ENCODE results near the gene ZBED1. TPM values are rescaled to one million over a fixed set of nuclear protein-coding genes. Genes with fewer than 3 reads are reported as not detected.

The ZBED1 gene
- total RNA-seq, 4 donors from 2014 or later = 15.6 to 39.2 (median 22.1) TPM

DNA sequence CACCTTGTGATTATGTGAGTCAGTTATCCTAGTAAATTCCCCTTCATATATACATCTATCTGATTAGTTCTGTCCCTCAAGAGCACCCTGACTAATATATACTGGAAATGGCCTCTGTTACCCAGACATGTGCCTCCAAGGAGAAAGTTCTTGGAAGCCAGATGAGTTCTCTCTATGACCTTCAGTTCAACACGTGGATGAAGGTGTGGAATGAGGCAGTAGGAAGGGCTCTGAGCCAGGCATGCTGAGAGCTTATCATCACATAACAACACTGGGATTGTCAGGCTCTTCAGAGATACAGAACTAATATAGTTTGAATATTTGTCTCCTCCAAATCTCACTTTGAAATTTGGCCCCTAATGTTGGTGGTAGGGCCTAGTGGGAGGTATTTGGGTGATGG lies 44.4 kb upstream of the ZBED1 start:
- DNase-seq = no peak
- H3K9me3 ChIP-seq = no peaks in the 10 kb centered on the region
- intact Hi-C loops (cut with DNase I; ENCODE audit: low total_unique reads) = no loop called here
- TF ChIP-seq, protein P1, sequence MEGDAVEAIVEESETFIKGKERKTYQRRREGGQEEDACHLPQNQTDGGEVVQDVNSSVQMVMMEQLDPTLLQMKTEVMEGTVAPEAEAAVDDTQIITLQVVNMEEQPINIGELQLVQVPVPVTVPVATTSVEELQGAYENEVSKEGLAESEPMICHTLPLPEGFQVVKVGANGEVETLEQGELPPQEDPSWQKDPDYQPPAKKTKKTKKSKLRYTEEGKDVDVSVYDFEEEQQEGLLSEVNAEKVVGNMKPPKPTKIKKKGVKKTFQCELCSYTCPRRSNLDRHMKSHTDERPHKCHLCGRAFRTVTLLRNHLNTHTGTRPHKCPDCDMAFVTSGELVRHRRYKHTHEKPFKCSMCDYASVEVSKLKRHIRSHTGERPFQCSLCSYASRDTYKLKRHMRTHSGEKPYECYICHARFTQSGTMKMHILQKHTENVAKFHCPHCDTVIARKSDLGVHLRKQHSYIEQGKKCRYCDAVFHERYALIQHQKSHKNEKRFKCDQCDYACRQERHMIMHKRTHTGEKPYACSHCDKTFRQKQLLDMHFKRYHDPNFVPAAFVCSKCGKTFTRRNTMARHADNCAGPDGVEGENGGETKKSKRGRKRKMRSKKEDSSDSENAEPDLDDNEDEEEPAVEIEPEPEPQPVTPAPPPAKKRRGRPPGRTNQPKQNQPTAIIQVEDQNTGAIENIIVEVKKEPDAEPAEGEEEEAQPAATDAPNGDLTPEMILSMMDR (IDR thresholded peaks at IDR 0.05) = no peak
- TF ChIP-seq POLR2A (IDR thresholded peaks at IDR 0.05) = no peak
- H3K36me3 ChIP-seq = no peaks in the 10 kb centered on the region
- no peak overlapping the region for H3K27ac ChIP-seq
- no peaks in the 10 kb centered on the region for H3K27me3 ChIP-seq
- no peaks in the 10 kb centered on the region for H3K4me1 ChIP-seq
- H3K4me3 ChIP-seq = no peak overlapping the region

GRCh38 chrX:2542826-2543521 lies 42.2 kb upstream of the ZBED1 start:
- intact Hi-C loops (cut with DNase I; ENCODE audit: low total_unique reads) = no loop called here
- TF ChIP-seq POLR2A (IDR thresholded peaks at IDR 0.05) = no peak
- TF ChIP-seq, protein P1 (IDR thresholded peaks at IDR 0.05) = no peak
- H3K4me1 ChIP-seq = no peaks in the 10 kb centered on the region

GRCh38 chrX:2541603-2542002 lies 40.8 kb upstream of the ZBED1 start:
- Histone ChIP-seq H3K9me3 (no peaks in the 10 kb centered on the region), H3K27me3 (no peaks in the 10 kb centered on the region), H3K27ac (no peak overlapping the region), H3K36me3 (no peaks in the 10 kb centered on the region), H3K4me3 (no peak overlapping the region), H3K4me1 (no peaks in the 10 kb centered on the region)
- intact Hi-C loops (cut with DNase I; ENCODE audit: low total_unique reads) = no loop called here
- no peak for DNase-seq
- no peak for TF ChIP-seq POLR2A (IDR thresholded peaks at IDR 0.05)
- TF ChIP-seq, protein P1 (IDR thresholded peaks at IDR 0.05) = no peak

More at GRCh38 chrX:2542826-2543521, 42.2 kb upstream of the ZBED1 start:
- Histone ChIP-seq H3K9me3 (no peaks in the 10 kb centered on the region), H3K4me3 (no peak overlapping the region), H3K36me3 (no peaks in the 10 kb centered on the region), H3K27ac (no peak overlapping the region), H3K27me3 (no peaks in the 10 kb centered on the region)
- no peak for DNase-seq

- TF ChIP-seq, protein P1 (IDR thresholded peaks at IDR 0.05) = no peak
- no peak for TF ChIP-seq POLR2A (IDR thresholded peaks at IDR 0.05)
- intact Hi-C loops (cut with DNase I; ENCODE audit: low total_unique reads) = no loop called here
These were observed 39.7 kb upstream of the ZBED1 start for GRCh38 chrX:2540426-2540947.

DNA sequence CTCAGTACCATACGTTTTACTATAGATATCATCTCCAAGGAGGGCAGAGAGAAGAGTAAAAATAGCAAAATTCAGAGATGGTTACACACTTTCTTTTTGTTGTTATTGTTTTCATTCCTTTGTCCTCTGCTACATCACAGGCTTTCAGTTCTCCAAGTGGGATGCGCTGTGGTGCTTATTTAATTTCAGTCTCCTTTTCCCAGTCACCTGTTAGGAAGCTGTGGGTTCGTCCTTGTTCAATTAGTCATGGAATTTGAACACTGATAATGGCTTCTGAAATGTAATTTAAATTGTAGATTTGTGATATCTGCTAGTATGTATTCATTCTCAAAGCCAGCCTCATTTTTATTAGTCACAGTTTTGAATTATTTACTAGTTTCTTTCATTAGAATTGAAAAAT lies 38.8 kb upstream of the ZBED1 start:
- no peak for TF ChIP-seq POLR2A (IDR thresholded peaks at IDR 0.05)
- TF ChIP-seq, protein P1 (IDR thresholded peaks at IDR 0.05) = no peak
- intact Hi-C loops (cut with DNase I; ENCODE audit: low total_unique reads) = no loop called here
- no peak for DNase-seq
- Histone ChIP-seq H3K9me3 (no peaks in the 10 kb centered on the region), H3K27ac (no peak overlapping the region), H3K27me3 (no peaks in the 10 kb centered on the region), H3K36me3 (no peaks in the 10 kb centered on the region), H3K4me3 (no peak overlapping the region), H3K4me1 (no peaks in the 10 kb centered on the region)

More at GRCh38 chrX:2540426-2540947, 39.7 kb upstream of the ZBED1 start:
- no peak for DNase-seq
- Histone ChIP-seq H3K27ac (no peak overlapping the region), H3K9me3 (no peaks in the 10 kb centered on the region), H3K27me3 (no peaks in the 10 kb centered on the region), H3K4me1 (no peaks in the 10 kb centered on the region), H3K36me3 (no peaks in the 10 kb centered on the region), H3K4me3 (no peak overlapping the region)
